ENCODE results near the gene DNAJB6.

DNAJB6 gene

GRCh38 chr7:157368955-157369354 is 32.2 kb downstream of the DNAJB6 start:
- no peak overlapping the region for H2AFZ ChIP-seq
- TF ChIP-seq CTCF (IDR thresholded peaks at IDR 0.05): no peak

GRCh38 chr7:157370742-157371141 is 33.9 kb downstream of the DNAJB6 start:
- TF ChIP-seq CTCF (IDR thresholded peaks at IDR 0.05): no peak
- no peaks in the 10 kb centered on the region for H3K4me1 ChIP-seq
- no peak overlapping the region for H3K27ac ChIP-seq
- H3K79me2 ChIP-seq: peaks cover 43% of the 10 kb centered on the region
- no peak overlapping the region for H3K9ac ChIP-seq
- H3K36me3 ChIP-seq (ENCODE audit: control insufficient read depth, insufficient read depth, low read length): no peaks in the 10 kb centered on the region
- H3K4me3 ChIP-seq (ENCODE audit: low read depth, low read length): no peak overlapping the region
- no peaks in the 10 kb centered on the region for H3K9me3 ChIP-seq (ENCODE audit: control insufficient read depth, low read length)
- H2AFZ ChIP-seq: no peak overlapping the region
- H3K4me2 ChIP-seq (ENCODE audit: low read length): no peak overlapping the region
- H3K27me3 ChIP-seq (ENCODE audit: control insufficient read depth, insufficient read depth, low read length): no peaks in the 10 kb centered on the region

More at GRCh38 chr7:157368955-157369354, 32.2 kb downstream of the DNAJB6 start:
- no peak overlapping the region for H3K4me2 ChIP-seq (ENCODE audit: low read length)
- no peak overlapping the region for H3K9ac ChIP-seq
- no peaks in the 10 kb centered on the region for H3K36me3 ChIP-seq (ENCODE audit: control insufficient read depth, insufficient read depth, low read length)
- no peaks in the 10 kb centered on the region for H3K9me3 ChIP-seq (ENCODE audit: control insufficient read depth, low read length)
- H3K27me3 ChIP-seq (ENCODE audit: control insufficient read depth, insufficient read depth, low read length): no peaks in the 10 kb centered on the region
- peaks cover 44% of the 10 kb centered on the region for H3K79me2 ChIP-seq
- no peaks in the 10 kb centered on the region for H3K4me1 ChIP-seq
- no peak overlapping the region for H3K27ac ChIP-seq
- no peak overlapping the region for H3K4me3 ChIP-seq (ENCODE audit: low read depth, low read length)

- H3K4me1 ChIP-seq: no peaks in the 10 kb centered on the region
- H3K9ac ChIP-seq: no peak overlapping the region
- H2AFZ ChIP-seq: no peak overlapping the region
- H3K27me3 ChIP-seq (ENCODE audit: control insufficient read depth, insufficient read depth, low read length): no peaks in the 10 kb centered on the region
- no peak overlapping the region for H3K4me3 ChIP-seq (ENCODE audit: low read depth, low read length)
- no peaks in the 10 kb centered on the region for H3K9me3 ChIP-seq (ENCODE audit: control insufficient read depth, low read length)
- H3K79me2 ChIP-seq: peaks cover 46% of the 10 kb centered on the region
- no peak overlapping the region for H3K4me2 ChIP-seq (ENCODE audit: low read length)
- no peak overlapping the region for H3K27ac ChIP-seq
- H3K36me3 ChIP-seq (ENCODE audit: control insufficient read depth, insufficient read depth, low read length): no peaks in the 10 kb centered on the region
- no peak for TF ChIP-seq CTCF (IDR thresholded peaks at IDR 0.05)
Observed at GRCh38 chr7:157371296-157371695, 34.5 kb downstream of the DNAJB6 start.

GRCh38 chr7:157372300-157373232 is 35.8 kb downstream of the DNAJB6 start:
- Histone ChIP-seq H3K9me3 (ENCODE audit: control insufficient read depth, low read length) (no peaks in the 10 kb centered on the region), H3K4me2 (ENCODE audit: low read length) (no peak overlapping the region), H3K4me1 (peaks cover 8% of the 10 kb centered on the region), H3K36me3 (ENCODE audit: control insufficient read depth, insufficient read depth, low read length) (no peaks in the 10 kb centered on the region), H3K27me3 (ENCODE audit: control insufficient read depth, insufficient read depth, low read length) (no peaks in the 10 kb centered on the region), H2AFZ (no peak overlapping the region), H3K9ac (no peak overlapping the region), H3K27ac (no peak overlapping the region), H3K79me2 (peaks cover 55% of the 10 kb centered on the region), H3K4me3 (ENCODE audit: low read depth, low read length) (no peak overlapping the region)
- no peak for TF ChIP-seq CTCF (IDR thresholded peaks at IDR 0.05)

Data from parathyroid adenoma (tissue), 2 donors.